ENCODE data around the gene RAB17.

The RAB17 gene

DNA sequence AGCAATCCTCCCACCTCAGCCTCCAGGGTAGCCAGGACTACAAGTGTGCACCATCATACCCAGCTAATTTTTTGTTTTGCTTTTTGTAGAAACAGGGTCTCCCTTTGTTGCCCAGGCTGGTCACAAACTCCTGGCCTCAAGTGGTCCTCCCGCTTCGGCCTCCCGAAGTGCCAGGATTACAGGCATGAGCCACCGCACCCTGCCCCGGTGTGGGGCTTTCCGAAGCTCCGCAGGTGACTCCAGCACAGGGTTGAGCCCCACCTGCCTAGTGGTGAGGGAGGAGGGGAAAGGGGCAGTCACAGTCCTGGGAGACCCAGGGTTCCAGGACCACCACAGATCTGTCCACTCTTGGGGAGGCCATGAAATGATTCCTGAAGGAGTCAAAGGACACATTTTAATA is 19.0 kb downstream of the RAB17 start:
- no peak overlapping the region; the same call in 1 of the 2 replicates for H2AFZ ChIP-seq (ENCODE audit: low read depth, low read length)
- H3K27me3 ChIP-seq (ENCODE audit: insufficient read depth, low read length, poor library complexity) = no peaks in the 10 kb centered on the region
- no peaks in the 10 kb centered on the region for H3K36me3 ChIP-seq (ENCODE audit: insufficient read depth, low read length)
- H4K20me1 ChIP-seq (ENCODE audit: insufficient read depth, low read length) = no peaks in the 10 kb centered on the region
- no peak for ATAC-seq (ENCODE audit: insufficient read depth, low read depth)
- H3K4me2 ChIP-seq (ENCODE audit: insufficient read depth, low read length) = no peak overlapping the region
- H3K4me1 ChIP-seq (ENCODE audit: insufficient read depth, low read length) = no peaks in the 10 kb centered on the region
- no peaks in the 10 kb centered on the region for H3K9me3 ChIP-seq (ENCODE audit: insufficient read depth, low read length, severe bottlenecking)
- no peak overlapping the region for H3K9ac ChIP-seq (ENCODE audit: low read depth, low read length)
- TF ChIP-seq EZH2 (IDR thresholded peaks at IDR 0.05; ENCODE audit: borderline replicate concordance, low read depth, low read length, severe bottlenecking) = no peak
- TF ChIP-seq, protein P1, sequence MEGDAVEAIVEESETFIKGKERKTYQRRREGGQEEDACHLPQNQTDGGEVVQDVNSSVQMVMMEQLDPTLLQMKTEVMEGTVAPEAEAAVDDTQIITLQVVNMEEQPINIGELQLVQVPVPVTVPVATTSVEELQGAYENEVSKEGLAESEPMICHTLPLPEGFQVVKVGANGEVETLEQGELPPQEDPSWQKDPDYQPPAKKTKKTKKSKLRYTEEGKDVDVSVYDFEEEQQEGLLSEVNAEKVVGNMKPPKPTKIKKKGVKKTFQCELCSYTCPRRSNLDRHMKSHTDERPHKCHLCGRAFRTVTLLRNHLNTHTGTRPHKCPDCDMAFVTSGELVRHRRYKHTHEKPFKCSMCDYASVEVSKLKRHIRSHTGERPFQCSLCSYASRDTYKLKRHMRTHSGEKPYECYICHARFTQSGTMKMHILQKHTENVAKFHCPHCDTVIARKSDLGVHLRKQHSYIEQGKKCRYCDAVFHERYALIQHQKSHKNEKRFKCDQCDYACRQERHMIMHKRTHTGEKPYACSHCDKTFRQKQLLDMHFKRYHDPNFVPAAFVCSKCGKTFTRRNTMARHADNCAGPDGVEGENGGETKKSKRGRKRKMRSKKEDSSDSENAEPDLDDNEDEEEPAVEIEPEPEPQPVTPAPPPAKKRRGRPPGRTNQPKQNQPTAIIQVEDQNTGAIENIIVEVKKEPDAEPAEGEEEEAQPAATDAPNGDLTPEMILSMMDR (IDR thresholded peaks at IDR 0.05; ENCODE audit: borderline replicate concordance, extremely low read depth, low read length, poor library complexity, severe bottlenecking) = no peak
- no peaks in the 10 kb centered on the region for H3K79me2 ChIP-seq (ENCODE audit: insufficient read depth, low read length)
- no peak for DNase-seq
- H3K27ac ChIP-seq (ENCODE audit: low read length) = no peak overlapping the region
- no peak overlapping the region for H3K4me3 ChIP-seq (ENCODE audit: low read depth in 1 of 2, low read length in 2 of 2)

GRCh38 chr2:237570776-237571335 is 19.7 kb downstream of the RAB17 start:
- Histone ChIP-seq H4K20me1 (ENCODE audit: insufficient read depth, low read length) (no peaks in the 10 kb centered on the region), H3K27me3 (ENCODE audit: insufficient read depth, low read length, poor library complexity) (no peaks in the 10 kb centered on the region), H3K4me1 (ENCODE audit: insufficient read depth, low read length) (no peaks in the 10 kb centered on the region), H3K4me2 (ENCODE audit: insufficient read depth, low read length) (no peak overlapping the region), H3K9ac (ENCODE audit: low read depth, low read length) (no peak overlapping the region), H3K79me2 (ENCODE audit: insufficient read depth, low read length) (no peaks in the 10 kb centered on the region), H3K4me3 (ENCODE audit: low read depth in 1 of 2, low read length in 2 of 2) (no peak overlapping the region), H3K9me3 (ENCODE audit: insufficient read depth, low read length, severe bottlenecking) (no peaks in the 10 kb centered on the region), H2AFZ (ENCODE audit: low read depth, low read length) (no peak overlapping the region), H3K27ac (ENCODE audit: low read length) (no peak overlapping the region), H3K36me3 (ENCODE audit: insufficient read depth, low read length) (no peaks in the 10 kb centered on the region)
- ATAC-seq (ENCODE audit: insufficient read depth, low read depth) = no peak
- no peak for DNase-seq
- TF ChIP-seq, protein P1 (IDR thresholded peaks at IDR 0.05; ENCODE audit: borderline replicate concordance, extremely low read depth, low read length, poor library complexity, severe bottlenecking) = no peak
- TF ChIP-seq EZH2 (IDR thresholded peaks at IDR 0.05; ENCODE audit: borderline replicate concordance, low read depth, low read length, severe bottlenecking) = no peak

- no peaks in the 10 kb centered on the region for H3K27me3 ChIP-seq (ENCODE audit: insufficient read depth, low read length, poor library complexity)
- H3K4me1 ChIP-seq (ENCODE audit: insufficient read depth, low read length) = no peaks in the 10 kb centered on the region
- H3K9ac ChIP-seq (ENCODE audit: low read depth, low read length) = no peak overlapping the region
- H3K27ac ChIP-seq (ENCODE audit: low read length) = no peak overlapping the region
- no peak overlapping the region for H3K4me2 ChIP-seq (ENCODE audit: insufficient read depth, low read length)
- H3K36me3 ChIP-seq (ENCODE audit: insufficient read depth, low read length) = no peaks in the 10 kb centered on the region
- TF ChIP-seq, protein P1 (IDR thresholded peaks at IDR 0.05; ENCODE audit: borderline replicate concordance, extremely low read depth, low read length, poor library complexity, severe bottlenecking) = no peak
- TF ChIP-seq EZH2 (IDR thresholded peaks at IDR 0.05; ENCODE audit: borderline replicate concordance, low read depth, low read length, severe bottlenecking) = no peak
- no peak overlapping the region for H3K4me3 ChIP-seq (ENCODE audit: low read depth in 1 of 2, low read length in 2 of 2)
- H2AFZ ChIP-seq (ENCODE audit: low read depth, low read length) = no peak overlapping the region
- ATAC-seq (ENCODE audit: insufficient read depth, low read depth) (no peak), DNase-seq (no peak)
- H4K20me1 ChIP-seq (ENCODE audit: insufficient read depth, low read length) = no peaks in the 10 kb centered on the region
- H3K79me2 ChIP-seq (ENCODE audit: insufficient read depth, low read length) = no peaks in the 10 kb centered on the region
- no peaks in the 10 kb centered on the region for H3K9me3 ChIP-seq (ENCODE audit: insufficient read depth, low read length, severe bottlenecking)
Observed at GRCh38 chr2:237569896-237570295, 20.6 kb downstream of the RAB17 start.

Measured in DND-41 (cell line).